Neuronal stem cell (in vitro differentiated cells): ENCODE measurements around the gene WWP2.

Source experiments
- DNase-seq: peaks from one replicate; pipeline ENCODE4 v3.0.0-alpha.2; 2013; ENCODE audit warnings: low spot score
- H2AFZ ChIP-seq: one replicate; pipeline ENCODE4 v1.6.1; 2013; ENCODE audit warnings: mild to moderate bottlenecking, low read length, inconsistent platforms
- H2AK5ac ChIP-seq: 2 replicates; pipeline ENCODE4 v1.6.1; 2013; ENCODE audit warnings: low read depth, mild to moderate bottlenecking, inconsistent platforms, low read length, moderate library complexity, mixed read lengths
- H2BK120ac ChIP-seq: 2 replicates; pipeline ENCODE4 v1.6.1; 2013; ENCODE audit warnings: low read depth, mild to moderate bottlenecking, inconsistent platforms, low read length, moderate library complexity, mixed read lengths
- H2BK12ac ChIP-seq: one replicate; pipeline ENCODE4 v1.6.1; 2013; ENCODE audit warnings: low read length, inconsistent platforms
- H2BK15ac ChIP-seq: 2 replicates; pipeline ENCODE4 v1.6.1; 2013; ENCODE audit warnings: mild to moderate bottlenecking, low read length, inconsistent platforms, mixed read lengths
- H2BK5ac ChIP-seq: one replicate; pipeline ENCODE4 v1.6.1; 2013; ENCODE audit warnings: inconsistent platforms, mild to moderate bottlenecking, low read length, moderate library complexity
- H3K14ac ChIP-seq: one replicate; pipeline ENCODE4 v1.6.1; 2013; ENCODE audit warnings: low read length, inconsistent platforms
- H3K18ac ChIP-seq: 2 replicates; pipeline ENCODE4 v1.6.1; 2013; ENCODE audit warnings: low read length, inconsistent platforms
- H3K23ac ChIP-seq: 2 replicates; pipeline ENCODE4 v1.6.1; 2013; ENCODE audit warnings: low read depth, mild to moderate bottlenecking, mixed read lengths, low read length, inconsistent platforms; ENCODE audit not compliant: poor library complexity
- H3K27ac ChIP-seq: replicated peaks from 3 replicates; pipeline ENCODE4 v1.5.1; 2013; ENCODE audit warnings: low read length, inconsistent platforms
- H3K27me3 ChIP-seq, 3 experiments: 2 replicates each; pipeline ENCODE4 v1.6.1; 2013; ENCODE audit warnings: low read length in 3 of 3, mild to moderate bottlenecking in 2 of 3, inconsistent platforms in 1 of 3, low read depth in 1 of 3, mixed read lengths in 1 of 3, moderate library complexity in 1 of 3; ENCODE audit not compliant: control insufficient read depth in 3 of 3, insufficient read depth in 3 of 3
- H3K36me3 ChIP-seq, 2 donors: replicated peaks in 1 of 2; 2 replicates each; pipeline ENCODE4 v1.6.1; 2013; ENCODE audit warnings: low read length in 2 of 2; ENCODE audit not compliant: control insufficient read depth in 2 of 2, insufficient read depth in 2 of 2
- H3K4ac ChIP-seq: 2 replicates; pipeline ENCODE4 v1.6.1; 2013; ENCODE audit warnings: inconsistent platforms, mild to moderate bottlenecking, low read length, moderate library complexity
- H3K4me1 ChIP-seq, 2 donors: 1 replicate in 1 of 2; 2 replicates in 1 of 2; pipeline ENCODE4 v1.6.1; 2013; ENCODE audit warnings: low read length in 2 of 2, low read depth in 1 of 2; ENCODE audit not compliant: control insufficient read depth in 2 of 2, insufficient read depth in 1 of 2
- H3K4me2 ChIP-seq: one replicate; pipeline ENCODE4 v1.6.1; 2013; ENCODE audit warnings: mild to moderate bottlenecking, low read length, inconsistent platforms; ENCODE audit not compliant: insufficient read depth, poor library complexity, severe bottlenecking
- H3K4me3 ChIP-seq, 2 donors: 2 replicates each; pipeline ENCODE4 v1.5.1; 2013; ENCODE audit warnings: low read length in 2 of 2, mild to moderate bottlenecking in 2 of 2, inconsistent platforms in 1 of 2, moderate library complexity in 1 of 2
- H3K79me1 ChIP-seq: one replicate; pipeline ENCODE4 v1.6.1; 2013; ENCODE audit warnings: low read depth, mild to moderate bottlenecking, inconsistent platforms, low read length, moderate library complexity
- H3K9ac ChIP-seq: one replicate; pipeline ENCODE4 v1.6.1; 2013; ENCODE audit warnings: mild to moderate bottlenecking, low read depth, low read length, inconsistent platforms; ENCODE audit not compliant: poor library complexity
- H3K9me3 ChIP-seq, 2 donors: replicated peaks in 1 of 2; 2 replicates each; pipeline versions ENCODE3 to v1.6.1; 2013; ENCODE audit warnings: low read length in 2 of 2, mild to moderate bottlenecking in 2 of 2, inconsistent platforms in 1 of 2, low read depth in 1 of 2, mixed read lengths in 1 of 2, moderate library complexity in 1 of 2; ENCODE audit not compliant: control insufficient read depth in 2 of 2, insufficient read depth in 1 of 2
- H4K8ac ChIP-seq: one replicate; pipeline ENCODE4 v1.6.1; 2013; ENCODE audit warnings: low read depth, mild to moderate bottlenecking, inconsistent platforms, low read length, moderate library complexity
- H4K91ac ChIP-seq: one replicate; pipeline ENCODE4 v1.6.1; 2013; ENCODE audit warnings: low read length, low read depth, mild to moderate bottlenecking, inconsistent platforms; ENCODE audit not compliant: poor library complexity
- WGBS, 2 donors: extraction: QIAGEN DNeasy Blood & Tissue Kit; methylation state at CpG; one replicate each; pipeline ENCODE4 v1.1.7; 2013; ENCODE audit warnings: missing lambda C conversion rate in 2 of 2, mixed read lengths in 1 of 2; ENCODE audit not compliant: insufficient read length in 2 of 2, insufficient replicate concordance in 1 of 2; ENCODE audit errors: extremely low coverage in 2 of 2; 5-methylcytosine and 5-hydroxymethylcytosine counted together

Gene WWP2

DNA sequence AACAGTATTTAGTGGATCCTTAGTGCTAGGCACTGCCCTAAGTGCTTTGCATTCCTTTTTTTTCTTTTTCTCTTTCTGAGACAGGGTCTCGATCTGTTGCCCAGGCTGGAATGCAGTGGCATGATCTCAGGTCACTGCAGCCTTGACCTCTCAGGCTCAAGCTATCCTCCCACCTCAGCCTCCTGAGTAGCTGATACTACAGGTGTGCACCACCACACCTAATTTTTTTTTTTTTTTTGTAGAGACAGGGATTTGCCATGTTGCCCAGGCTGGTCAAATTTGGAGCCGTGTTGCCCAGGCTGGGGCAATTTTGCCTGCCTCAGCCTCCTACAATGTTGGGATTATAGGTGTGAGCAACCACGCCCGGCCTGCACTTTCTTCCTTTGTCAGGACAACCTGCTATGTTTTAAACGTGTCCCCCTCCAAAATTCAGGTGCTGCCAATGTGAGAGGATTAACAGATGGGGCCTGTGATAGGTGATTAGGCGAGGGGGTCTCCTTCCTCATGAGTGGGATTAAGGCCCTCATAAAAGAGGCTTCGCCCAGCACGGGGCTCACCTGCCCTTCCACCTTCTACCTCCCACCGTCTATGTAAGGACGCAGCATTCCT is 41.2 kb upstream of the WWP2 start:
- Histone ChIP-seq H3K9me3 (no peaks in the 10 kb centered on the region), H2BK12ac (no peak overlapping the region), H3K23ac (no peak overlapping the region), H3K4me1 (peaks cover 2 to 3% of the 10 kb centered on the region in 2 donors), H2BK15ac (no peak overlapping the region), H3K27me3 (no peaks in the 10 kb centered on the region), H3K4me2 (no peak overlapping the region), H3K18ac (no peak overlapping the region), H3K79me1 (no peaks in the 10 kb centered on the region), H3K4me3 (no peak overlapping the region), H2BK5ac (no peak overlapping the region), H2AK5ac (peak overlapping the region; percentile 6), H3K36me3 (peaks cover 1 to 22% of the 10 kb centered on the region in 2 donors), H2AFZ (no peak overlapping the region), H4K91ac (no peak overlapping the region), H3K9ac (no peak overlapping the region), H3K4ac (no peak overlapping the region), H3K27ac (no peak overlapping the region), H3K14ac (peak overlapping the region; percentile 38), H2BK120ac (no peak overlapping the region), H4K8ac (no peak overlapping the region)
- no peak for DNase-seq
- WGBS, 2 donors, result no CpG with 5 or more reads among the region's 10 CpGs

DNA sequence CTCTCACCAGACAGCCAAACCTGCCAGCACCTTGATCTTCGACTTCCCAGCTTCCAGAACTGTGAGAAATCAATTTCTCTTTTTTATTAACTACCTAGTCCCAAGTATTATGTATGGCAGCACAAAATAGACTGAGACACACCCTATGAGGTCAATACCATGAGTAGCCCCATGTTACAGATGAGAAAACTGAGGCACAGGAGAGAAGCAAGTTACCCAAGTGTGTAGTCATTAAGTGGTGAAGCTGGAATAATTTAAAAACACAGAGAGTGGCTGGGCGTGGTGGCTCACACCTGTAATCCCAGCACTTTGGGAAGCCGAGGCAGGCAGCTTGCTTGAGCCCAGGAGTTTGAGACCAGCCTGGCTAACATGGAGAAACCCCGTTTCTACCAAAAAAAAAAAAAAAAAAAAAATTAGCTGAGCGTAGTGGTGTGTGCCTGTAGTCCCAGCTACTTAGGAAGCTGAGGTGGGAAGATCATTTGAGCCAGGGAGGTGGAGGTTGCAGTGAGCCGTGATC is 40.6 kb upstream of the WWP2 start:
- H3K4me3 ChIP-seq, result no peak overlapping the region
- peaks cover 4 to 5% of the 10 kb centered on the region in 2 donors for H3K4me1 ChIP-seq
- no peak overlapping the region for H2BK5ac ChIP-seq
- no peak overlapping the region for H3K23ac ChIP-seq
- no peak overlapping the region for H3K18ac ChIP-seq
- H3K36me3 ChIP-seq, result peaks cover 1 to 20% of the 10 kb centered on the region in 2 donors
- no peaks in the 10 kb centered on the region for H3K9me3 ChIP-seq
- no peak overlapping the region for H4K91ac ChIP-seq
- no peak overlapping the region for H3K4ac ChIP-seq
- no peaks in the 10 kb centered on the region for H3K79me1 ChIP-seq
- H4K8ac ChIP-seq, result no peak overlapping the region
- H3K9ac ChIP-seq, result no peak overlapping the region
- peak overlapping the region; percentile 38 for H3K14ac ChIP-seq
- H3K4me2 ChIP-seq, result no peak overlapping the region
- H2BK120ac ChIP-seq, result no peak overlapping the region
- H3K27me3 ChIP-seq, result no peaks in the 10 kb centered on the region
- no peak overlapping the region for H2AK5ac ChIP-seq
- no peak overlapping the region for H2BK15ac ChIP-seq
- DNase-seq, result no peak
- no peak overlapping the region for H2AFZ ChIP-seq
- WGBS, 2 donors, result no CpG with 5 or more reads among the region's 6 CpGs
- no peak overlapping the region for H2BK12ac ChIP-seq
- H3K27ac ChIP-seq, result no peak overlapping the region

DNA sequence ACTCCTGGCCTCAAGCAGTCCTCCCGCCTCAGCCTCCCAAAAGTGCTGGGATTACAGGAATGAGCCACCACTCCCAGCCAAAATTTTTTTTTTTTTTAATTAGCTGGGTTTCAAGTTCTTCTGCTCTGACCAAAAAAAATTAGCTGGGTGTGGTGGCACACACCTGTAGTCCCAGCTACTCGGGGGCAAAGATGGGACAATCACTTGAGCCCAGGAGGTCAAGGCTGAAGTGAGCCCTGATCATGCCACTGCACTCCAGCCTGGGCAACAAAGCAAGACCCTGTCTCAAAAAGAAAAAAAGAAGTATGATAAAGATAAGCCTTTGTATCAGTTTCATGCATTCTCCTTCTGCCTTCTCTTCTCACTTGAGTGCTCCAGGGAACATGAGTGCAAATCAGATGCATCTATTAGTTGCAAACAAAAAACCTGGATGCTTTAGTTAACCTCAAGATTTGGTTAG is 37.7 kb upstream of the WWP2 start:
- no peak overlapping the region for H3K27ac ChIP-seq
- H4K91ac ChIP-seq, result no peak overlapping the region
- H3K4me2 ChIP-seq, result no peak overlapping the region
- no peak overlapping the region for H2BK15ac ChIP-seq
- WGBS, 2 donors, result no CpG with 5 or more reads among the region's 2 CpGs
- H3K14ac ChIP-seq, result no peak overlapping the region
- peaks cover 4 to 15% of the 10 kb centered on the region in 2 donors for H3K4me1 ChIP-seq
- no peak overlapping the region for H2BK5ac ChIP-seq
- no peaks in the 10 kb centered on the region for H3K27me3 ChIP-seq
- H3K18ac ChIP-seq, result no peak overlapping the region
- no peaks in the 10 kb centered on the region for H3K9me3 ChIP-seq
- no peak overlapping the region for H3K4ac ChIP-seq
- H2AFZ ChIP-seq, result peak overlapping the region; percentile 65
- no peak overlapping the region for H3K4me3 ChIP-seq
- no peaks in the 10 kb centered on the region for H3K36me3 ChIP-seq
- H2BK12ac ChIP-seq, result no peak overlapping the region
- no peak overlapping the region for H3K9ac ChIP-seq
- H3K23ac ChIP-seq, result no peak overlapping the region
- no peak overlapping the region for H2AK5ac ChIP-seq
- H2BK120ac ChIP-seq, result no peak overlapping the region
- H3K79me1 ChIP-seq, result no peaks in the 10 kb centered on the region
- no peak for DNase-seq
- H4K8ac ChIP-seq, result no peak overlapping the region

DNA sequence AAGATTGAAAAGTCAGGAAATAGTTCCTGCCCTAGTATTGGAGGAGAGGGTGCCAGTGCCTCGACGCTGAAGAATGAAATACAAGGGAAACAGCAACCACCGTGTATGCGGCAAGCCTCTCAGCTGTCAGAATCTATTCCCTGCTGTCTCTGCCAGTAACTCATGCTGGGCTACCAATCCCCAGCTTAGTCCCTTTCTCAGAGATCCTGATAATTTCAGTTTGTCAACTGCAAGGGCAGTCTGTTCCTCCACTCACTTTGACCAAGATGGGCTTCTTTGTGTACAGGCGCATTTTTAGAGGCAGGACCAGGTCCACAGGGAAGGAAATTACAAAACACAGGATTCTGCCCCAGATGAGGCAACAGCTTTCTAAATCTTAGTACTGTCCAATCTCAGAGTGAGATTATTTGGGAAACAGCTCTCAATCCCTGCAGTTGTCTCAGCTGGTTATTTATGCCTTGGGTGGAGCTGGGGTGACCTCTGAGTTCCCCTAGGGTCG is 37.1 kb upstream of the WWP2 start:
- no CpG with 5 or more reads among the region's 6 CpGs for WGBS, 2 donors
- Histone ChIP-seq H2BK120ac (no peak overlapping the region), H4K8ac (no peak overlapping the region), H2AFZ (peak overlapping the region; percentile 65), H2BK12ac (no peak overlapping the region), H3K9me3 (no peaks in the 10 kb centered on the region), H3K27me3 (no peaks in the 10 kb centered on the region), H3K4me3 (peak overlapping the region in 1 of 2 donors; percentile 4), H3K4ac (no peak overlapping the region), H3K79me1 (no peaks in the 10 kb centered on the region), H3K4me1 (peaks cover 4 to 15% of the 10 kb centered on the region in 2 donors), H3K23ac (no peak overlapping the region), H3K18ac (no peak overlapping the region), H2BK15ac (no peak overlapping the region), H3K4me2 (no peak overlapping the region), H3K36me3 (no peaks in the 10 kb centered on the region), H3K27ac (no peak overlapping the region), H4K91ac (no peak overlapping the region), H2AK5ac (no peak overlapping the region), H3K14ac (no peak overlapping the region), H2BK5ac (no peak overlapping the region), H3K9ac (no peak overlapping the region)
- DNase-seq, result no peak
